Measurements from ENCODE around the gene SAMD4A.

SAMD4A gene

GRCh38 chr14:54548491-54548890 lies 18.4 kb upstream of the SAMD4A start:
- no peaks in the 10 kb centered on the region for H3K4me1 Mint-ChIP-seq
- TF ChIP-seq CTCF (IDR thresholded peaks at IDR 0.05): no peak
- no peak overlapping the region for H3K4me3 Mint-ChIP-seq

GRCh38 chr14:54549862-54550261 lies 17.1 kb upstream of the SAMD4A start:
- H3K27ac Mint-ChIP-seq: no peak overlapping the region
- no peaks in the 10 kb centered on the region for H3K4me1 Mint-ChIP-seq
- no peak for DNase-seq
- H3K27me3 Mint-ChIP-seq (ENCODE audit: low read depth, poor library complexity): peaks cover 5% of the 10 kb centered on the region
- H3K36me3 Mint-ChIP-seq (ENCODE audit: low read depth): no peaks in the 10 kb centered on the region
- H3K9me3 Mint-ChIP-seq: no peaks in the 10 kb centered on the region
- no peak for TF ChIP-seq CTCF (IDR thresholded peaks at IDR 0.05)
- no peak overlapping the region for H3K4me3 Mint-ChIP-seq

More at GRCh38 chr14:54548491-54548890, 18.4 kb upstream of the SAMD4A start:
- Mint-ChIP-seq H3K9me3 (no peaks in the 10 kb centered on the region), H3K36me3 (ENCODE audit: low read depth) (no peaks in the 10 kb centered on the region), H3K27ac (no peak overlapping the region), H3K27me3 (ENCODE audit: low read depth, poor library complexity) (peaks cover 5% of the 10 kb centered on the region)
- DNase-seq: no peak

- Mint-ChIP-seq H3K36me3 (ENCODE audit: low read depth) (no peaks in the 10 kb centered on the region), H3K27ac (no peak overlapping the region), H3K27me3 (ENCODE audit: low read depth, poor library complexity) (peaks cover 5% of the 10 kb centered on the region), H3K4me1 (no peaks in the 10 kb centered on the region), H3K4me3 (no peak overlapping the region), H3K9me3 (no peaks in the 10 kb centered on the region)
- TF ChIP-seq CTCF (IDR thresholded peaks at IDR 0.05): no peak
- no peak for DNase-seq
These were observed 16.4 kb upstream of the SAMD4A start for GRCh38 chr14:54550514-54550913.

- no peaks in the 10 kb centered on the region for H3K9me3 Mint-ChIP-seq
- no peak overlapping the region for H3K4me3 Mint-ChIP-seq
- peak overlapping the region; percentile 29 for H3K27ac Mint-ChIP-seq
- TF ChIP-seq CTCF (IDR thresholded peaks at IDR 0.05): no peak
- H3K4me1 Mint-ChIP-seq: no peaks in the 10 kb centered on the region
- no peaks in the 10 kb centered on the region for H3K36me3 Mint-ChIP-seq (ENCODE audit: low read depth)
- DNase-seq: no peak
- H3K27me3 Mint-ChIP-seq (ENCODE audit: low read depth, poor library complexity): peaks cover 5% of the 10 kb centered on the region
These were observed 12.5 kb upstream of the SAMD4A start for GRCh38 chr14:54554401-54554800.

GRCh38 chr14:54555651-54556050 lies 11.3 kb upstream of the SAMD4A start:
- TF ChIP-seq CTCF (IDR thresholded peaks at IDR 0.05): no peak
- Mint-ChIP-seq H3K4me1 (no peaks in the 10 kb centered on the region), H3K9me3 (no peaks in the 10 kb centered on the region), H3K27me3 (ENCODE audit: low read depth, poor library complexity) (peaks cover 10% of the 10 kb centered on the region), H3K36me3 (ENCODE audit: low read depth) (no peaks in the 10 kb centered on the region), H3K27ac (no peak overlapping the region), H3K4me3 (no peak overlapping the region)
- no peak for DNase-seq

GRCh38 chr14:54556535-54556934 lies 10.4 kb upstream of the SAMD4A start:
- no peaks in the 10 kb centered on the region for H3K9me3 Mint-ChIP-seq

More at GRCh38 chr14:54556535-54556934, 10.4 kb upstream of the SAMD4A start:
- H3K27me3 Mint-ChIP-seq (ENCODE audit: low read depth, poor library complexity): peaks cover 18% of the 10 kb centered on the region
- H3K4me1 Mint-ChIP-seq: no peaks in the 10 kb centered on the region
- H3K4me3 Mint-ChIP-seq: no peak overlapping the region
- DNase-seq: no peak
- no peaks in the 10 kb centered on the region for H3K36me3 Mint-ChIP-seq (ENCODE audit: low read depth)
- no peak for TF ChIP-seq CTCF (IDR thresholded peaks at IDR 0.05)
- H3K27ac Mint-ChIP-seq: no peak overlapping the region

All from nephron progenitor cell (in vitro differentiated cells).